Thyroid gland (tissue), 4 donors: Measurements from ENCODE around the gene RPTOR. TPM values are rescaled to one million over a fixed set of nuclear protein-coding genes. Genes with fewer than 3 reads are reported as not detected.
A peak's percentile ranks its signal among the peaks of the same experiment; 100 is the strongest.

Experiments
- DNase-seq, 2 donors: peaks; one replicate each; pipeline ENCODE4 v3.0.0-alpha.2; 2019
- H3K27ac ChIP-seq, 3 donors: fragments of 200-600 bp; sonication (generic); 1 replicate in 2 of 3; 2 replicates in 1 of 3; pipeline ENCODE4 v1.5.1; 2016 to 2019; ENCODE audit warnings: mild to moderate bottlenecking in 1 of 3, moderate library complexity in 1 of 3
- H3K27me3 ChIP-seq: fragments of 200-600 bp; sonication (generic); one replicate; pipeline ENCODE4 v1.5.1; 2019
- H3K36me3 ChIP-seq, 2 donors: fragments of 200-600 bp; sonication (generic); one replicate each; pipeline ENCODE4 v1.5.1; 2016 to 2019
- H3K4me1 ChIP-seq, 2 donors: fragments of 200-600 bp; sonication (generic); one replicate each; pipeline ENCODE4 v1.5.1; 2017 to 2019
- H3K4me3 ChIP-seq, 3 donors: fragments of 200-600 bp; sonication (generic); replicated peaks in 1 of 3; 1 replicate in 2 of 3; 2 replicates in 1 of 3; pipeline ENCODE4 v1.5.1; 2016; ENCODE audit warnings: mild to moderate bottlenecking in 1 of 3
- H3K9me3 ChIP-seq: fragments of 200-600 bp; sonication (generic); one replicate; pipeline ENCODE4 v1.5.1; 2017
- CTCF ChIP-seq, 6 experiments: fragments of 200-600 bp in 3 of 6; fragments of 450-650 bp in 3 of 6; sonication (generic) in 3 of 6; IDR thresholded peaks; one replicate each; pipeline ENCODE4 v1.5.1; 2016 to 2019; ENCODE audit warnings: antibody characterized with exemption in 6 of 6, mild to moderate bottlenecking in 2 of 6, inconsistent platforms in 1 of 6, moderate library complexity in 1 of 6
- POLR2A ChIP-seq, 2 donors: fragments of 450-650 bp; IDR thresholded peaks; one replicate each; pipeline ENCODE4 v1.6.1; 2017; ENCODE audit warnings: antibody characterized with exemption in 2 of 2, mild to moderate bottlenecking in 2 of 2, moderate library complexity in 1 of 2
- WGBS, 2 donors: methylation state at CpG; one replicate each; pipeline ENCODE4 v1.1.5; 2017; 5-methylcytosine and 5-hydroxymethylcytosine counted together
- intact Hi-C: fragments of 100-400 bp; cut with DNase I; formaldehyde crosslinking; loops from one replicate; pipeline ENCODE4 v1.15.1; 2023
- total RNA-seq, 4 donors: library from RNA; depleted of rRNA; stranded (reverse); fragments of >200 nt; gene quantifications; one replicate each; pipeline ENCODE4 v1.2.3, GENCODE V29; 2016

RPTOR gene
- total RNA-seq, 4 donors from 2014 or later: 24.2 to 58.1 (median 34.5) TPM

- peaks cover 6 to 9% of the 10 kb centered on the region in 2 donors for H3K4me1 ChIP-seq
- no peaks in the 10 kb centered on the region for H3K9me3 ChIP-seq
- intact Hi-C loops: no loop called here
- TF ChIP-seq POLR2A (IDR thresholded peaks at IDR 0.05) (no peak), CTCF (IDR thresholded peaks at IDR 0.05) (no peak)
- WGBS, 2 donors: 74 to 77% methylated on average over 40 to 42 of the region's 42 CpGs
- no peak overlapping the region for H3K4me3 ChIP-seq
- no peaks in the 10 kb centered on the region for H3K27me3 ChIP-seq
- peaks cover 0 to 6% of the 10 kb centered on the region in 2 donors for H3K36me3 ChIP-seq
- peak; percentile 25 to 41 for DNase-seq
- H3K27ac ChIP-seq: peak overlapping the region; percentile 75 to 94 (median 76)
Measured at GRCh38 chr17:80833952-80834892, 289.6 kb downstream of the RPTOR start.

- Histone ChIP-seq H3K27ac (no peak overlapping the region), H3K4me3 (no peak overlapping the region), H3K36me3 (peaks cover 0 to 6% of the 10 kb centered on the region in 2 donors), H3K9me3 (no peaks in the 10 kb centered on the region), H3K4me1 (peaks cover 6 to 9% of the 10 kb centered on the region in 2 donors), H3K27me3 (no peaks in the 10 kb centered on the region)
- no peak for TF ChIP-seq POLR2A (IDR thresholded peaks at IDR 0.05)
- TF ChIP-seq CTCF (IDR thresholded peaks at IDR 0.05): no peak
- intact Hi-C loops: no loop called here
- no peak for DNase-seq
- 85 to 91% methylated on average over 2 of the region's 2 CpGs for WGBS, 2 donors
Measured at GRCh38 chr17:80834893-80835275, 290.2 kb downstream of the RPTOR start.

GRCh38 chr17:80835816-80836657 is 291.4 kb downstream of the RPTOR start:
- WGBS, 2 donors: 94 to 95% methylated on average over 27 to 28 of the region's 30 CpGs
- intact Hi-C loops: no loop called here
- TF ChIP-seq CTCF (IDR thresholded peaks at IDR 0.05) (no peak), POLR2A (IDR thresholded peaks at IDR 0.05) (no peak)

GRCh38 chr17:80836658-80836965 is 292.0 kb downstream of the RPTOR start:
- TF ChIP-seq CTCF (IDR thresholded peaks at IDR 0.05) (no peak), POLR2A (IDR thresholded peaks at IDR 0.05) (no peak)
- H3K36me3 ChIP-seq: peaks cover 0 to 6% of the 10 kb centered on the region in 2 donors
- peaks cover 6 to 9% of the 10 kb centered on the region in 2 donors for H3K4me1 ChIP-seq
- H3K27me3 ChIP-seq: no peaks in the 10 kb centered on the region
- no peak overlapping the region for H3K4me3 ChIP-seq
- no peak overlapping the region for H3K27ac ChIP-seq
- no peak for DNase-seq
- intact Hi-C loops: no loop called here
- WGBS, 2 donors: 96 to 99% methylated on average over 7 of the region's 7 CpGs
- no peaks in the 10 kb centered on the region for H3K9me3 ChIP-seq

More at GRCh38 chr17:80835816-80836657, 291.4 kb downstream of the RPTOR start:
- no peak for DNase-seq
- Histone ChIP-seq H3K4me3 (no peak overlapping the region), H3K27ac (no peak overlapping the region), H3K4me1 (peaks cover 6 to 9% of the 10 kb centered on the region in 2 donors), H3K9me3 (no peaks in the 10 kb centered on the region), H3K27me3 (no peaks in the 10 kb centered on the region), H3K36me3 (peaks cover 0 to 6% of the 10 kb centered on the region in 2 donors)
